Activated naive CD4-positive, alpha-beta T cell (primary cell): ENCODE data around the gene TBX22.
"Not testable (repeated sequence)": the region's sequence is repeated elsewhere in the genome, so short reads cannot be mapped to it uniquely, and the experiment has no call there.

Source experiments
- DNase-seq, 4 experiments: peaks; one replicate each; lab custom pipeline; 2025; lab: John Stamatoyannopoulos, UW

The TBX22 gene, protein sequence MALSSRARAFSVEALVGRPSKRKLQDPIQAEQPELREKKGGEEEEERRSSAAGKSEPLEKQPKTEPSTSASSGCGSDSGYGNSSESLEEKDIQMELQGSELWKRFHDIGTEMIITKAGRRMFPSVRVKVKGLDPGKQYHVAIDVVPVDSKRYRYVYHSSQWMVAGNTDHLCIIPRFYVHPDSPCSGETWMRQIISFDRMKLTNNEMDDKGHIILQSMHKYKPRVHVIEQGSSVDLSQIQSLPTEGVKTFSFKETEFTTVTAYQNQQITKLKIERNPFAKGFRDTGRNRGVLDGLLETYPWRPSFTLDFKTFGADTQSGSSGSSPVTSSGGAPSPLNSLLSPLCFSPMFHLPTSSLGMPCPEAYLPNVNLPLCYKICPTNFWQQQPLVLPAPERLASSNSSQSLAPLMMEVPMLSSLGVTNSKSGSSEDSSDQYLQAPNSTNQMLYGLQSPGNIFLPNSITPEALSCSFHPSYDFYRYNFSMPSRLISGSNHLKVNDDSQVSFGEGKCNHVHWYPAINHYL

DNA sequence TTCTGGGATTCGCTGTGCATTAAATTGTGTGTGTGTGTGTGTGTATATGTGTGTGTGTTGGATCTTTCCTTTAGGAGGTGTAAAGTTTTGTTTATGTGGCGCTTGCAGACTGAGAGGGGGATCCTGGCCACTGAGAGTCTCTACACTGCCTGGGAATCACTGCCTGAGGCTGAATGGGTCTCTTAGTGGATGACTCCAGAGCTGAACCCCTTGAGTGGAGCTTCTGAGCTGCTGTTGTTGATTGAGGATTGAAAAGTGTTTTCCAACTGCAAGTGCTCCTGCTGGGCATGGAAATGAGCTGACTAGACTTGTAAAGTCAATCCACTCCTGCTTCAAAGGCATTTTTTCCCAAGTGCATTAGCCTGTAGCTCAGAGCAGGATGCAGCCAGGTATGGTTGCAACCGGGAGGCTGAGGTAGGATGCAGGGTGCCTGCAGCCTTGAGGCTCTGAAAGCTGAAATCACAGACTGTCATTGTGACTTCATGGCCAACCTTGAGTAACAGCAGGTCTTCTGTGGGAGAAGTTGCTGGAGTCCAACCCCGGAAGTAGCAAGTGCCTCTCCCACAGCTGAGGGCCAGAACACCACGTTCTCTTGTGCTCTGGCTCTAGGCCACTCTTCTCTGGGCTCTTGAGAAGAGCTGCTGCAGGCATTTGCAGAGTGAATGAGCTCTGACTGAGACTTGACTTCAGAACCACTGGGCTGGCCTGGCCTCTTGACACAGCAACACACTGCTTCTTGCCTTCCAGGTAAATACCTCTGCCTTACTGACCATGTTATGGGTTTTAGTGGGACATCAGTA lies at the start of gene TBX22:
TSS of gene TBX22 (plus strand) at position 613 of the 800 bp plus-strand sequence. CDS start 7,517 bp downstream, outside the sequence.
- DNase-seq, result no peak

DNA sequence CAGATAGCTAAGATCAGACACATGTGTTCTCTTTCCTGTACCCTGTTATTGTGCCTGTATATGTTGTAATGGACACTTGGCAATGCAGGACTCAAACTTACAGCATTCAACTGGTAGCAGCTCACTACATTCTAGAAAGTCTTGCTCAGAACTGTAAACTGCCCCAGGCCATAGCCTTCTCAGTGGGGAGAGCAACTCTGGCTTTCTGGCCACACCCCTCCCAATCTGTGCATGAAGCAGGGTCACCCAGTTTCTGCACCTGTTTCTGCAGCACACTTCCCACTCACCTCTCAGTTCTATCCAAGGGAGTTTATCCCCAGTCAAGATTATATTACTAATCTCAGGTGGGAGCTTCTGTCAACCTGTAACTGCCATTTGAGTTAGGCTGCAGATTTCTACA lies 38.9 kb upstream of the TBX22 start:
- DNase-seq, result no peak

DNA sequence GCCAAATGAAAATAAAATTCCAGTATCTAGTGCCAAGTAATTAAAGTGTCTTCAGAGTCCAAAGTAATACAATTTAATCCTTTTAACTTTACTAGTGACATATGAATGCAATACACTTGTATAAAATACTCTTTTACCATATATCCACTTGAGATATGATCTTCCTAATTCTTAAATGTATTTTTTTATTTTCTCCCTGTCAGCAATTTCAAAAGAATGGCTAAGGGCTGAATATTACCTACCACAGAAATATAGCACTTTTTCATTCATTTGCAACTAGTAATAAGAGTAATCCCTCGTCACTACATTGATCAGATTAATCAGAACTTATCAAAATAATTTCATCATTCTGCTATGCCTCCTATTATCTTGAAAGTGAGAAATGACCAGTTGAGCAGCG lies 10.1 kb upstream of the TBX22 start:
- DNase-seq, result no peak

DNA sequence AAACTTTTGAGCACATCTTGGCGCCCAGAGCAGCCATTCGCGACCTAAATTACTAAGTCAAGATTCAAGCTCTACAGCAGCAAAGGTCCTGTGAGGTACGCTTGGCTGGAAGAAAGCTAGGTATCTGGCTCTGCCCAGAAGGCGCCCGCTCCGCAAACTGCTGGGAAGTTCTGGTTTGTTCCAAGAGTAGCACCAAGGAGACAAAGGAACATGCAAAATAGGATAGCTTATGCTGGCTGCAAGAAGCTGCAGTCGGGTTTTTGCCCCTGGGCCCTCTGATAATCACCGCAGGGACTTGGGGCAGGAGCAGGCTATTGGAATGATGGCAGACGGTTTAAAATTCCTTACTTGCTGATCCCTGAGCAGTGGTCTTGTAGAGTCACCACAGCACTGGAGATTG lies 3.0 kb upstream of the TBX22 start:
- DNase-seq, result no peak

DNA sequence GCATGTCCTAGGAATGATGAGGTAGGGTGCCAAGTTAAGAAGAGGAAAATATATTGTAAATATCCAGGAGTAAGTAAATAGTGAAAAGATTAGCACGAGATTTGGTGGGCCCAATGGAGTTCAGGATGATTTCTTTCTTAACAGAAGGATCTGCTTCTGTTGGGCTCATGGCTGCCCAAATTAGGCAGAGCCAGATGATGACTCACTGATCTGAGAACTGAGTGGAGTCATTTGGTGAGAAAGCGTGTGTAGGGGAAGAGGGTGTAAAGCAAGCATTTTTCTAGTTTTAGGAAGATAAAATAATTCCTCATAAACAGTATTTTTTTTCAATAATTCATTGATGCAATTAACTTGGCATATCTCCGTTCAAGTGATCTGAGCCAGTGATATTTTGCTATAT lies 1.6 kb downstream of the TBX22 start:
- no peak for DNase-seq

DNA sequence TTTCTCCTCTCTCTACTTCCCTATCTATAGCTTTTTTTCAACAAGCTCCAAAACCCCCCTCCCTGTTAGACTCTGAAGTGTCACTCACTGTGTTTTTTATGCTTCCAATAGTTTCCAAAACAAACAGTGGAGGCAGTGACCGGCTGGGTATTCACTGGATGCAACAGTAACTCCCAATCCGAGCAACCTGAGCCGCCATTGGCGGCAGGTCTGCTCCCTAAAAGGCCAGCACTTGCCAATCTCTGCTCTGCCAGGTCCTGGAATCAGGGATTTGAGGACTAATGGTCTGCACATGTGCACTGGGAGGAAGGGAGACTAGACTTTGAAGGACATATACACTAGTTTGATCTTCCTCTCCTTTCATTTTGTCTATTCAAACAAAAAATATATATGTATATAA lies 7.1 kb downstream of the TBX22 start:
- no peak for DNase-seq

DNA sequence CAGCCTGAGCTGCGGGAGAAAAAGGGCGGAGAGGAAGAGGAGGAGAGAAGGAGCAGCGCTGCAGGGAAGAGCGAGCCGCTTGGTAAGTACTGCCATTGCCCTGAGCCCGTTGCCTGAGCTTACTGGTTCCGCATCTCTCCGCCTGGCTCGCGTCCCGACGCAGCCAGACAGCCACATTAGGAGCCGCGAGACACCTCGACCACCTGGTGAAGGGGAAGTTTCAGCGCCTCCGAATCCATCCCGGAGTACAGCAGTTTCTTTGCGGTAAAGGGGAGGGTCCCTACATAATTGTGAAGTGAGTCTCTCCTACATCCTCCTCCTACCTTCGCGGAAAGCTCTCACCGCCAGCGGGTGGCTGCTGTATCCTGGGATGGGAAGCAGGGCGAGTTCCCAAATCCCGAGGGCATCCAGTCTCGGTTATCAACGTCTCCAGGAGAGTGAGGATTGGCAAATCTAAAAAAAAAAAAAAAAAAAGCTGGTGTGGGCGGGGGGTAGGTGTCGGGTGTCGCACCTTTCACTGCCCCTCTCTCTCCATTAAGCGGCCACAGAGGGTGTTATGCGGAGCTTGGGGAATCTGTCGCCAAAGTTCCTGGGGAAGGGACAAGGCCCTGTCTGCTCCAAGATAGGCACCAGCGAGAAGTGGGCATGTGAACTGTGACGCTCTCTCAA lies 7.9 kb downstream of the TBX22 start:
- no peak for DNase-seq

DNA sequence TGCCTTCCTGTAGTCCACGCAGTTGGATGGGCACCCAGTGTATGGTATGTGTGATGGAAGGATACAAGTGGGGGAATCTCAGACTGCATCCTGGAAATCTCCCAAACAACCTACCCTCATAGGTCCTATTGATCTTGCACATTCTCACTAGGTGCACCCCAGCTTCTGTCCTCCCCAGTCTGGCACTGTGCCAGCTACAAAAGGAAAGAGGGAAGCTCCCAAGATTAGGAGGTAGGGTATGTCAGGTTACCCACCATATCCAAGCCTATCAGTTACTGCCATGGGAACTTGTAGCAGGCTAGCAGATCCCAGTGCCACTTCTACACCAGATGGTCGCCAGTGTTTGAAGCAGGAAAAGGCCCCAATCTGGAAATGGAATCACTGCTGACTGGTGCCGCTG lies 11.6 kb downstream of the TBX22 start:
- DNase-seq, result no peak

DNA sequence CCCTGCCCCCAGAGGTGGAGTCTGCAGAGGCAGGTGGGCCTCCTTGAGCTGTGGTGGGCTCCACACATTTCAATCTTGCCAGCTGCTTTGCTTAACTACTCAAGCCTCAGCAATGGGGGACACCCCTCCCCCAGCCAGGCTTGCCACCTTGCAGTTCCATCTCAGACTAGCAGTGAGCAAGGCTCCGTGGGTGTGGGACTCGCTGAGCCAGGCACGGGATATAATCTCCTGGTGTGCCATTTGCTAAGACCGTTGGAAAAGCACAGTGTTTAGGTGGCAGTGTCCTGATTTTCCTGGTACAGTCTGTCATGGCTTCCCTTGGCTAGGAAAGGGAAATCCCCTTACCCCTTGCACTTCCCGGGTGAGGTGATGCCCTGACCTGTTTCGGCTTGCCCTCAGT lies 51.6 kb downstream of the TBX22 start:
- not testable (repeated sequence) for DNase-seq

DNA sequence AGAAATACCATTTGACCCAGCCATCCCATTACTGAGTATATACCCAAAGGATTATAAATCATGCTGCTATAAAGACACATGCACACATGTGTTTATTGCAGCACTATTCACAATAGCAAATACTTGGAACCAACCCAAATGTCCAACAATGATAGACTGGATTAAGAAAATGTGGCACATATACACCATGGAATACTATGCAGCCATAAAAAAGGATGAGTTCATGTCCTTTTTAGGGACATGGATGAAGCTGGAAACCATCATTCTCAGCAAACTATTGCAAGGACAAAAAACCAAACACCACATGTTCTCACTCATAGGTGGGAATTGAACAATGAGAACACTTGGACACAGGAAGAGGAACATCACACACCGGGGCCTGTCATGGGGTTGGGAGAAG lies 61.1 kb downstream of the TBX22 start:
- DNase-seq, result not testable (repeated sequence)
